Measurements from ENCODE around the gene NOVA2.

GRCh38 chr19:45990113-45990728, 16.6 kb upstream of the NOVA2 start:
- no peak for TF ChIP-seq TBP (IDR thresholded peaks at IDR 0.05; ENCODE audit: low read depth, low read length)
- no peak for TF ChIP-seq HDAC2 (IDR thresholded peaks at IDR 0.05; ENCODE audit: borderline replicate concordance in 1 of 2, low read depth in 2 of 2, low read length in 2 of 2)
- TF ChIP-seq CBX5 (IDR thresholded peaks at IDR 0.05; ENCODE audit: low read depth, low read length): no peak
- no peak for TF ChIP-seq SP1 (IDR thresholded peaks at IDR 0.05; ENCODE audit: low read depth, low read length)
- TF ChIP-seq MAX (IDR thresholded peaks at IDR 0.05): no peak
- no peak for TF ChIP-seq CTCF (IDR thresholded peaks at IDR 0.05; ENCODE audit: control extremely low read depth in 1 of 3, insufficient read depth in 1 of 3, low read depth in 1 of 3, low read length in 3 of 3)
- TF ChIP-seq E2F6 (IDR thresholded peaks at IDR 0.05): no peak
- TF ChIP-seq TCF12 (IDR thresholded peaks at IDR 0.05; ENCODE audit: low read depth, low read length): no peak
- TF ChIP-seq GABPA (IDR thresholded peaks at IDR 0.05; ENCODE audit: borderline replicate concordance, insufficient read depth, low read length): no peak
- TF ChIP-seq BRCA1 (IDR thresholded peaks at IDR 0.05; ENCODE audit: low read depth, low read length): no peak
